Activated CD8-positive, alpha-beta memory T cell treated with anti-CD3 and anti-CD28 coated beads, Interleukin-2, amount 50 U/mL, for 1 hour (primary cell): ENCODE data around the gene RPS17.
"Not testable (repeated sequence)": the region's sequence is repeated elsewhere in the genome, so short reads cannot be mapped to it uniquely, and the experiment has no call there.

Experiments
- DNase-seq: peaks from one replicate; pipeline ENCODE4 v3.0.0-alpha.2; 2020; ENCODE audit errors: extremely low read depth

Gene RPS17

DNA sequence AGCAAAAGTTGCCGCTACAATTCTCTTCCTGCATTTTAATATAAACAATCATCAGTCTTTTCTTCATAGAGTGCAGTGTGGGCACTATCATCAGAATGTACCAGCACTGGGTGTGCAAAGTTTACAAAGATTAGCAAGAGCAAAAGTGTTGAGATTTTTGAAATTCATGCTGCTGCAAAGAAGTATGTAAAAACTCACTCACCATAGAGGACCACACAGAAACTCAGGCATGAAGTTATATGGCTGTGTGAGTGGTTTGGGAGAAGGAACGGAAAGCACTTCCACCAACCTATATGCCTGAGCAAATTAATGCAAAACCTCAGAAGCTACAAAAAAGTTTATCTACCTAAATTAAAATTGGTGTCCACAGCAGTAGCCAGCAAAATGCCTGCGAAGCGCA is 32.6 kb downstream of the RPS17 start:
- DNase-seq: not testable (repeated sequence)

DNA sequence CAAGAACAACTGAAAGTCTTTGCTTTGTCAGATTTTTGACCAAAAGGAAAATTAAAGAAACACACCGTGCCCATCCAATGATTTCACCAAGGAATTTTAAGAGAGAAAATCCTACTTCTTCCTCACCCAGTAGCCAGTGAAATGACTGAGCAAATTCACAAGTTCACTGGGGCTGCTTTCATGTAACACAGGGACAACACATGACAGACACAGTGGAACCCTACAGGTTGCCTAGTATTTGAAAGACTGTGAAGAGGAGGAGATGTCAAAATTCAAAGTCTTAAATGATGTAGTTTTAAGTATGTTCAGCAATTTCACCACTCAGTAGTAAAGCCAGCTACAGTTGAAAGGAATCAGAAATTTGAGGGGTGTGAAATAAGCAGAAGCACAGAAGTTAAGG is 33.2 kb downstream of the RPS17 start:
- not testable (repeated sequence) for DNase-seq

DNA sequence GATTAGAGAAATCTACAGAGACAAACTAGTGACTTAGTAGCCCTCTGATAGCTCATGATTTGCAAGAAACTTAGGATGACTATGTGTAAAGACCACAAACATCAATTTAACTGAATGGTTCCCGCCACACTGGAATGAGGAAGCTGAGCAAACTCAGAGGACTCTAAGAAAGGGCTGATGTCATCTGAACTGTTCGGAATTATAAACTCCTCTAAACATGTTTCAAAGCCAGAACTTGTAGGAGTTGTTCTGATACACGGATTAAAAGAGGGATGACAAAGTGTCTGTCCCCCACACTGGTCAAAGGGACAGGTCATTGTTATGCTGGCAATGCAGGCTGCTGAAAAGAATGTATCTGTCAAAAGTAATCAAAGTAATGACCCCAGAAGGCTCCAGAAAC is 34.4 kb downstream of the RPS17 start:
- DNase-seq: not testable (repeated sequence)

GRCh38 chr15:82504074-82504473 is 36.2 kb downstream of the RPS17 start:
- DNase-seq: not testable (repeated sequence)

- DNase-seq: not testable (repeated sequence)
Measured at GRCh38 chr15:82502700-82503339, 37.4 kb downstream of the RPS17 start.

- DNase-seq: not testable (repeated sequence)
Measured at GRCh38 chr15:82500772-82501171, 39.5 kb downstream of the RPS17 start.

DNA sequence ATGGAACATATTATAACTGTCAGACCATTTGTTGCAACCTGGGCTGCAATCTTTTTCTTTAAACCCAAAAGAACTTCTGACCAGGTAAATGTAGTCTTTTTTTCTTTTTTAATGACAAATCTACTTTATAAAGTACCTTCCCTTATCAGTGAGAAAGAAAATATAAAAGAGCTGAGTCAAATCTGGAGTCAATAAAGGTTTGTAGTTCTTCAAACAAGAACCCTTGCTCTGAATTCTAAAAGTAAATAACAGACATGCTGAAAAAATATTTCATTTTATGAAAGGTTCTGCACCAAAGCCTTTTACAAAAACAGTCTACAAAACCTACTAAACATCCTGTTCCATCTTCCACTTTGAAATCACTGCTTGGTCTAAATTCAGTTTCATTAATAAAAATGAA is 42.3 kb downstream of the RPS17 start:
- DNase-seq: not testable (repeated sequence)

DNA sequence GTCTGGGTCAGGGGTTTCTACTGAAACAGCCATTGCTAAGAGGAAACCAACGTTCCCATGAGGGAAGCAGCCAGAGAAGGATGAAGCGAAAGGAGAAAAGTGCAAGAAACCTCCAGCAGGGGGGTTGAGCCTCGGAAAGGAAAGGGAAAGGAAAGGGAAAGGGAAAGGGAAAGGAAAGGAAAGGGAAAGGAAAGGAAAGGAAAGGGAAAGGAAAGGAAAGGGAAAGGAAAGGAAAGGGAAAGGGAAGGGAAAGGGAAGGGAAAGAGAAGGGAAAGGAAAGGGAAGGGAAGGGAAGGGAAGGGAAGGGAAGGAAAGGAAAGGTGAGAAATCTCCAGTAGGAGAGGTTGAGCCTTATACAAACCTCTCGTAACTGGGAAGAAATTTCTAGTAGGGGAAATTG is 52.0 kb downstream of the RPS17 start:
- not testable (repeated sequence) for DNase-seq

DNA sequence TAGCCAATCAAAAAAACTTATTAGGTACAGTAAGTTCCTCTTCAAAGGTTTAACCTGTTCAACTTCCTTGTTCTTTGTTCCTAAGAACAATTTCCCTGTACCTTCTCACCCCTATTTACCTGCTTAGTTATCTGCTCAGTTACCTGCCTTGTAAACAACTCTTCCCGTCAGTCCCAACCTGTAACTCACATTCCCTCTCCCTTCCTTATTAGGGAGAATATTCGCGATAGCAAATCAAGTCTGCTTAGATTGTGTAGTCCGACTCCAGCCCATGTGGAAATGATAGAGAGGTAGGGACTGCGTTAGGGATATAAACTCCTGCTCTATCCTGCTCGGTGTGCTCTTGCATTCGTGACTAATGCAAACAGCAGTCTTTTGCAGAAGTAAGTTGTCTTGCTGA is 53.2 kb downstream of the RPS17 start:
- not testable (repeated sequence) for DNase-seq
